WTC11 (cell line): ENCODE data around the gene PI4KA.

Source experiments
- ATF2 ChIP-seq: sonication (generic); formaldehyde crosslinking; IDR thresholded peaks from 2 replicates; pipeline ENCODE4 v1.8.1; 2022; ENCODE audit warnings: low read depth, missing genetic modification reagents, borderline replicate concordance
- CTCF ChIP-seq: fragments of 200-600 bp; IDR thresholded peaks from 2 replicates; pipeline ENCODE4 v1.8.0; 2022; ENCODE audit warnings: antibody characterized with exemption
- E2F4 ChIP-seq: sonication (generic); formaldehyde crosslinking; IDR thresholded peaks from 2 replicates; pipeline ENCODE4 v1.8.1; 2022; ENCODE audit warnings: low read depth, mild to moderate bottlenecking, moderate library complexity, missing genetic modification reagents, borderline replicate concordance
- IRF2 ChIP-seq: sonication (generic); formaldehyde crosslinking; IDR thresholded peaks from 2 replicates; pipeline ENCODE4 v1.8.0; 2022; ENCODE audit warnings: low read depth, missing genetic modification reagents, borderline replicate concordance
- JUN ChIP-seq: sonication (generic); formaldehyde crosslinking; IDR thresholded peaks from 2 replicates; pipeline ENCODE4 v1.8.0; 2023; ENCODE audit warnings: mild to moderate bottlenecking, missing genetic modification reagents
- KAT7 ChIP-seq: sonication (generic); formaldehyde crosslinking; IDR thresholded peaks from 2 replicates; pipeline ENCODE4 v1.8.1; 2023; ENCODE audit warnings: missing genetic modification reagents, mild to moderate bottlenecking, borderline replicate concordance
- MXD4 ChIP-seq: fragments of 250-450 bp; sonication (Bioruptor Pico); IDR thresholded peaks from 2 replicates; pipeline ENCODE4 v1.8.0; 2021; ENCODE audit warnings: mild to moderate bottlenecking, moderate library complexity, borderline replicate concordance
- OVOL2 ChIP-seq: fragments of 250-450 bp; sonication (Bioruptor Pico); IDR thresholded peaks from 2 replicates; pipeline ENCODE4 v1.9.0; 2021; ENCODE audit warnings: mild to moderate bottlenecking, borderline replicate concordance
- SP1 ChIP-seq: sonication (generic); formaldehyde crosslinking; conservative IDR thresholded peaks from 2 replicates; pipeline ENCODE4 v1.8.1; 2022; ENCODE audit warnings: missing genetic modification reagents
- TCF7 ChIP-seq: sonication (generic); formaldehyde crosslinking; IDR thresholded peaks from 2 replicates; pipeline ENCODE4 v1.8.0; 2022; ENCODE audit warnings: mild to moderate bottlenecking, low read depth, missing genetic modification reagents, moderate library complexity
- TF ChIP-seq, protein P1 (sequence below): sonication (generic); formaldehyde crosslinking; IDR thresholded peaks from 2 replicates; pipeline ENCODE4 v1.8.0; 2022; ENCODE audit warnings: mild to moderate bottlenecking, missing genetic modification reagents
- TF ChIP-seq, protein P2 (sequence below): sonication (generic); formaldehyde crosslinking; IDR thresholded peaks from 2 replicates; pipeline ENCODE4 v1.8.1; 2022; ENCODE audit warnings: mild to moderate bottlenecking, moderate library complexity, missing genetic modification reagents

DNA sequence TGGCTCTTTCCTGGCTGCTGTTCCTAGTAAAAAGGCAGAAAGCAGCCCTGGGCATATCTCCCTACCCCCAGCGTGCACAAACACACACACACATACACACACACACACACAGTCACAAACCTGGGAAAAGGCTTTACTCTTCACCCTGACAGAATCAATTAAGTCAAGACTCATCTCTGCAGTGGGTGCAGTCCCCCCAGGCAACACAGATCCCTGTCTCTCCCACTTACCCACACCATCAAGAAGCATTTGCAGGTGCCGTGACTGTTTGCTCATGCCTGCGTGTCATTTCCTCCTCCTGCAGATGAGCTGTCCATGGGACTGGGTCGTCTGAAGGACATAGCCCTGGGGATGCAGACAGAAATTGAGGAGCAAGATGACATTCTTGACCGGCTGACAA lies 28.8 kb upstream of the PI4KA start:
- TF ChIP-seq OVOL2 (CRISPR knock-in tag): no peak
- no peak for TF ChIP-seq CTCF
- TF ChIP-seq JUN (CRISPR knock-in tag): no peak
- no peak for TF ChIP-seq TCF7
- TF ChIP-seq, protein P1, sequence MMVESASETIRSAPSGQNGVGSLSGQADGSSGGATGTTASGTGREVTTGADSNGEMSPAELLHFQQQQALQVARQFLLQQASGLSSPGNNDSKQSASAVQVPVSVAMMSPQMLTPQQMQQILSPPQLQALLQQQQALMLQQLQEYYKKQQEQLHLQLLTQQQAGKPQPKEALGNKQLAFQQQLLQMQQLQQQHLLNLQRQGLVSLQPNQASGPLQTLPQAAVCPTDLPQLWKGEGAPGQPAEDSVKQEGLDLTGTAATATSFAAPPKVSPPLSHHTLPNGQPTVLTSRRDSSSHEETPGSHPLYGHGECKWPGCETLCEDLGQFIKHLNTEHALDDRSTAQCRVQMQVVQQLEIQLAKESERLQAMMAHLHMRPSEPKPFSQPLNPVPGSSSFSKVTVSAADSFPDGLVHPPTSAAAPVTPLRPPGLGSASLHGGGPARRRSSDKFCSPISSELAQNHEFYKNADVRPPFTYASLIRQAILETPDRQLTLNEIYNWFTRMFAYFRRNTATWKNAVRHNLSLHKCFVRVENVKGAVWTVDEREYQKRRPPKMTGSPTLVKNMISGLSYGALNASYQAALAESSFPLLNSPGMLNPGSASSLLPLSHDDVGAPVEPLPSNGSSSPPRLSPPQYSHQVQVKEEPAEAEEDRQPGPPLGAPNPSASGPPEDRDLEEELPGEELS: no peak
- TF ChIP-seq MXD4: no peak
- TF ChIP-seq SP1: no peak
- TF ChIP-seq, protein P2, sequence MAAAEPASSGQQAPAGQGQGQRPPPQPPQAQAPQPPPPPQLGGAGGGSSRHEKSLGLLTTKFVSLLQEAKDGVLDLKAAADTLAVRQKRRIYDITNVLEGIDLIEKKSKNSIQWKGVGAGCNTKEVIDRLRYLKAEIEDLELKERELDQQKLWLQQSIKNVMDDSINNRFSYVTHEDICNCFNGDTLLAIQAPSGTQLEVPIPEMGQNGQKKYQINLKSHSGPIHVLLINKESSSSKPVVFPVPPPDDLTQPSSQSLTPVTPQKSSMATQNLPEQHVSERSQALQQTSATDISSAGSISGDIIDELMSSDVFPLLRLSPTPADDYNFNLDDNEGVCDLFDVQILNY (CRISPR knock-in tag): no peak
- no peak for TF ChIP-seq ATF2
- no peak for TF ChIP-seq KAT7 (CRISPR knock-in tag)
- TF ChIP-seq IRF2: no peak
- no peak for TF ChIP-seq E2F4 (CRISPR knock-in tag)
